Stimulated activated CD8-positive, alpha-beta memory T cell treated with anti-CD3 and anti-CD28 coated beads, Interleukin-12 subunit alpha, Interleukin-12 subunit beta, amount 100 ng/mL, for 1 hour (primary cell): Measurements from ENCODE around the gene FFAR4.

Source experiments
- DNase-seq: peaks from one replicate; pipeline ENCODE4 v3.0.0-alpha.2; 2020; ENCODE audit warnings: low read depth

The FFAR4 gene

GRCh38 chr10:93572606-93573005, 6.1 kb downstream of the FFAR4 start:
- DNase-seq = no peak

GRCh38 chr10:93573051-93573909, 6.8 kb downstream of the FFAR4 start:
- DNase-seq = no peak

- no peak for DNase-seq
These were observed 7.5 kb downstream of the FFAR4 start for GRCh38 chr10:93573924-93574323.

GRCh38 chr10:93576888-93577287, 10.4 kb downstream of the FFAR4 start:
- DNase-seq = no peak

- DNase-seq = no peak
These were observed 11.1 kb downstream of the FFAR4 start for GRCh38 chr10:93577565-93577964.

- no peak for DNase-seq
These were observed 12.6 kb downstream of the FFAR4 start for GRCh38 chr10:93579089-93579488.

GRCh38 chr10:93579985-93580711, 13.7 kb downstream of the FFAR4 start:
- DNase-seq = no peak

DNA sequence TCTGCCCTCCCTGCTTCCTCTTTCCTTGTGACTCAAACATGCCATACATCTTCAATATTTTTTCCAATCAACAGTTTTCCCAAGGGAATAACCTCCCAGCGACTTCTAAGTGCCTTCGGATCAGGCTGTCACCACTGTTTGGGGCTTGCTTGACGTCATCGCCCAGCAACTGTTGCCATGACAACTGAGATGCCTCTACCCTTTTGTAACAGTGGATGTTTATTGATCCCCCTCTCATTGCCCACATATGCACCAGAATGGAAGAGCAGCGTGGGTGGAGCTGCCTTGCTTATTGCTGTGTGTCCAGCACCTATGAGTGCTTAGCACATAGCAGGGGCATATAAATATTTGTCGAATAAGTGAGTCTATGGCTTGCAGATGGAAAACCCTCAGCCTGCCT, 14.4 kb downstream of the FFAR4 start:
- DNase-seq = no peak

GRCh38 chr10:93584445-93584844, 18.0 kb downstream of the FFAR4 start:
- no peak for DNase-seq

DNA sequence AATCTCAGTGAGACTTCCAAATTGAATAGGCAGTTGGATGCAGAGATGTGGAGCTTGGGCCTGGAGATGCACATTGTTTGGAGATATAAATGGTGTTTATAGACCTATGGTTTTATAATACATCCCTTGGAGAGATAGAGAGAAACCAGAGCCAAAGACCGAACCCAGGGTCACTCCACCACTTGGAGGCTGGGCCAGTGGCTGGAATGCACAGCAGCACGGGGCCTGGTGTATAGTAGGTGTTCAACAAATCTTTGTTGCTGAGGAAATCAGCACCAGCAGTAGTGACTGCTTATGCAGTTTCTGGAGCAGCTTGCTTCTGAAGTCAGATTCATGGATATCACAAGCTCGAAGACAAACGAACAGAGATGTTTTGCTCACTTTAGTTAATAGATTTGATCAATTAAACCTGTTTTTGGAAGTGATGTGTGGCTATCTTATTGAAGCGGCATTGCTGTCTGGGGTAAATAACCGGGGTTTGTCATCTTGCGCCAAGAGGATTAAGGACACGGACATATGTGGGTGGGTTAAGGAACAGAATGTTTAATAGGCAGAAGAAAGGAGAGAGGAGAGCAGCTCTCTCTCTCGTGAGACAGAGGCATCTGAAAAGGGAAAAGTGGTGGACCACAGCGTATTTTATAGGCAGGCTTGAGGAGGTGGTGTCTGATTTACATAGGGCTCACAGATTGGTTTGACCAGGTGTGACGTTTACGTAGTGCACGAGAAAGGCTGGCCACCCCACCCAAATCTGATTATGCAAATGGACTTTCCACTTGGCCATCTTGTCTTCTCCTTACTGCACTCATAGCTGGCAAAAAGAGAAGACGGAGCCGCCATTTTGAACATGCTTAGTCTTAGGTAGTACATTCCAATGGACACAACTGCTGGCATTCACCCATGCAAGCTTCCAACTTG, 23.4 kb downstream of the FFAR4 start:
- DNase-seq = no peak

DNA sequence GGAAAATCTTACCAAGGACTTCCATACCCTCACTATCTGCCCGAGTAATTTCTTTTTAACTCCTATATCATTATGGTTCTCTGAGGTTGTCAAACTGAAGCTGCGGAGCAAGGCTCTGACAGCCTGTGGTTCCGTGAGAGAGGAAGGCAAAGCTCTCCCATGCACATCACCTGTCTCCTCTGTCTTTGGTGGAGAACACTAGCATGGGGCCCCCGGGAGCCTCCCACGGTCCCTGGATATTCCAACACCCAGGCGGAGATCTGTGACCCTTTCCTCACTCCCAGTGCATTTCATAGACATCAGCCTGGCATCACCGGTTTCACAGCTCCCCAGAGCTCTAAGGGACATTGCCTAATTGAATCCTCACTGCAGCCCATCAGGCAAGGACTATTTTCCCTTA, 24.2 kb downstream of the FFAR4 start:
- no peak for DNase-seq

DNA sequence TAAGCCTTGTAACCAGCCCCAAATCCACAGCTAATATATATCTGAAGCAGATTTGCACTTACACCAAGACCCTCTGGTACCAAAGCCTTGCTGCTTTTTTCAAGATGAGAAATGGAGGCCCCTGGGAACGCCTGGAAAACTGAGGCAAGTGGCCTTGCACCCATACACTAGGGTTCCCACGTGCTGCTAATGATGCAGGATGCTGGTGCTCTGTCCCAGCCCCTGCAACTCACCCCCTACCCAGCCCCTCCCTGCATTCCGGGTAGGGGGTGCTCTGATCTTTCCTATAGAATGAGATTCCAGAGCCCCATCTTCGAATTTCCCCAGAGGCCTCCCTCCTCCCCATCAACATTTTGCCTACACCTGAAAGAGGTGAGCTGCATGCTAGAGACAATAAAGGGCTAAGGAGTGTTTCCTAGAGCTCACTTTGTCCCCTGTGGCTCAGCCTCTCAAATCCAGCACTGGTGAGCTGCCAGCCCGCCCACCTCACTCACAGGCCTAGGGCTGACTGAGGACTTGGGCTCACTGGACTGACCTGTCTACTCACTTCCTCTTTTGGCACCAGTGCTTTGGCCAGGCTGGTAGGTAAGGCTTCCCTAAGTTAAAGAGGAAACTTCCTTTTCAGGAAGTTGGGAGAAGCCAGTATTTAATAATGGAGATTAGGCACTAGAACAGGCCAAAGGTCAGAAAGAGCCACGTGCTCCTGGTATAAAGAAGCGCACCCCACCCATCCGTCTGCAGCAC, 24.8 kb downstream of the FFAR4 start:
- DNase-seq = no peak

- no peak for DNase-seq
These were observed 26.8 kb downstream of the FFAR4 start for GRCh38 chr10:93593254-93593653.

DNA sequence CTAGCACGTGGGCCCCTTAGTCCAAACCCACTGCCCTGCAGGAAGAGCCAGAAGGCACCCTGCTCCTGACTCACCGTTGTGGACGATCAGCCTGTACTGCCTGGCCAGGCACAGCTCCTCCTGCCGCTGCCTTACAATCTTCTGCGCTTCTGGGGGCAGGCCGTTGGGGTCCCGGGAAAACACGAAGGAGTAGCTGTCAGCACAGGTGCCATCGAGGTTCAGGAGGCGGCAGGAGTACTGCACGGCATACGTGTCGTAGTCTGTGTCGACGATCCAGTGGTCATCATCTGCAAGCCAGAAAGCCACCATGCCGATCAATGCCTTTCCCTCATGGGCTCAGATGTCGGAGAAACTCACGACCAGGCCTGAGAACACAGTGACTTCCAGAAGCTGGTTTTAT, 27.3 kb downstream of the FFAR4 start:
- no peak for DNase-seq

DNA sequence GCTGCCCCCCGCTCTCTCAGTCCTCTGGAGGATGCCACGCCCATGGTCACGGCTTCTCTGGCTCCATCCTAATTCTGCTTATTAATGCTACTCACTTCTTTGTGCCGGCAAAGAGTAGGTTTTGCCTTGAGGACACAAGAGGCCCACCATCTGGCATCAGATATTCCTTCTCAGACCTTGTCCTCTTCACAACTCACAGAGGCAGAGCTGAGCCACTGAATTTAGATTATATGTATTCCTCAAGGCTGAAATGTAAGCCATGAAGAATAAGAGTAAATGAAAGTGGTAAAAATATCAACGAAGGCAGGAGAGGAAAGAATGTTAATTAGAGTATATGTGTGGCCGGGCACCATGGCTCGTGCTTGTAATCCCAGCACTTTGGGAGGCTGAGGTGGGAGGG, 28.1 kb downstream of the FFAR4 start:
- DNase-seq = no peak

- no peak for DNase-seq
These were observed 29.1 kb downstream of the FFAR4 start for GRCh38 chr10:93595378-93596161.

GRCh38 chr10:93596539-93596938, 30.1 kb downstream of the FFAR4 start:
- DNase-seq = no peak

DNA sequence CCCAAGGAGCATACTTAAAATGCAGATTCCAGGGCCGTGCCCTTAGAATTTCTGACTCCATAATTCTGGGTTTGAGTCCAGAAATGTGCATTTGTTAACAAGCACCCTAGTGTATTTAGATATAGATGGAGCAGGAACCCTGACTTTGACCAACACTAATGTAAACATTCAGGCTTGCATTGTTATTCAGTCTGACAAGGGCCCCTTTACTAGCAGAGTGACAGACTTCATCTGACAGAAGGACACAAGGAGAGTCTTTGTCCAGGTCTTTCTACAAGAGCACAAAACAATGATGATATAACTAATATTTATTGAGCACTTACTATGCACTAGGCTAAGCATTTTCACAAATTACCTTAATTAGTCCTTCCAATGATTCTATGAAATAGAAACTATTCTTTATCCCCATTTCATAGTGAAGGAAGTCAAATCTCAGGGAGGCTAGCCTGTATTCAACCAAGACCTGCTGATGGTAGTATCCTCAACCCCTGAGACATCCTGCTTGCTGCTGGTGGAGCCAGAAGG, 30.7 kb downstream of the FFAR4 start:
- DNase-seq = no peak

- DNase-seq = no peak
These were observed 31.7 kb downstream of the FFAR4 start for GRCh38 chr10:93598157-93598556.

DNA sequence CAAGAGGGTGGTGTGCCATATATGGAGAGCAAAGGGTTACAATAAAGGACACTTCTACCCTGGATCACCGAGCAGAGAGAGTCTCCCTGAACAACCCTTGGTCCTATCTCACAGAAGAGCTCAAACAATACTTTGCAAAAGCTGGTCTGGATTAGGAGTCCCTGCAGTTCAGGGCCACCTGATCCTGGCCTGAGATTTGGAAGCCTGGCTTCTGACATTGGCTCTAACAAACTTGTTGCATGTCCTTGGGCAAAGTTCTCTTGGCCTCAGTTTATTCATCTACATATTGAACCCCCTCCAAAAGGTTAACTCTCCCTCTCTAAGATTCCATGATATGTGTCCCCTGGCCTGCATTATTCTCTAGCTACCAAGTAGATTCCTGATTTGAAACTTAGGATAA, 32.9 kb downstream of the FFAR4 start:
- DNase-seq = no peak

DNA sequence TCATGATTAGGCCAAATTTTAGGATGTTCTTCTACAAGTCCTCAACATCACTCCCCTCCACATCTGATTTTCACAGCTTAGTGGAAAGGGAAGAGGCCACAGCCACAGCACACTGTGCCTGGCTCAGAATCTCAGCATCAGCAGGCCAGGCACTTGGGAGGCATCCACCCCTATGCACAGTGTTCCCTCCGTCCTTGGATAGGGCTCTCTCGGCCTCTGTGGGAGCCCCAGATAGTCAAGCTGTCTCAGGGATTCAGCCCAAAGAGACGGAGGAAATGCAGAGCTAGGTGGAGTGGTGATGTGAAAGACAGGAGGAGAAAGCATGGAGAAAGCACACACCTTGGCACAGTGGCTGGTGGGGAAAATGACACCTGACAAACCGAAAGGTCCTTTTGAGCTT, 33.3 kb downstream of the FFAR4 start:
- no peak for DNase-seq
